Erythroblast (primary cell): ENCODE measurements around the gene H2BK1.

Experiments
- DNase-seq, 2 experiments: peaks; one replicate each; lab custom pipeline; 2025; lab: John Stamatoyannopoulos, UW
- GATA1 ChIP-seq: IDR thresholded peaks from 2 replicates; pipeline ENCODE4 v1.6.1; 2011; ENCODE audit warnings: low read depth, mild to moderate bottlenecking, control low read depth, low read length, moderate library complexity
- POLR2A ChIP-seq: IDR thresholded peaks from 2 replicates; pipeline ENCODE4 v1.6.1; 2011; ENCODE audit warnings: mild to moderate bottlenecking, low read length

The H2BK1 gene

GRCh38 chr7:151194188-151194587, 16.1 kb downstream of the H2BK1 start:
- DNase-seq: no peak
- TF ChIP-seq POLR2A (no peak), GATA1 (no peak)

DNA sequence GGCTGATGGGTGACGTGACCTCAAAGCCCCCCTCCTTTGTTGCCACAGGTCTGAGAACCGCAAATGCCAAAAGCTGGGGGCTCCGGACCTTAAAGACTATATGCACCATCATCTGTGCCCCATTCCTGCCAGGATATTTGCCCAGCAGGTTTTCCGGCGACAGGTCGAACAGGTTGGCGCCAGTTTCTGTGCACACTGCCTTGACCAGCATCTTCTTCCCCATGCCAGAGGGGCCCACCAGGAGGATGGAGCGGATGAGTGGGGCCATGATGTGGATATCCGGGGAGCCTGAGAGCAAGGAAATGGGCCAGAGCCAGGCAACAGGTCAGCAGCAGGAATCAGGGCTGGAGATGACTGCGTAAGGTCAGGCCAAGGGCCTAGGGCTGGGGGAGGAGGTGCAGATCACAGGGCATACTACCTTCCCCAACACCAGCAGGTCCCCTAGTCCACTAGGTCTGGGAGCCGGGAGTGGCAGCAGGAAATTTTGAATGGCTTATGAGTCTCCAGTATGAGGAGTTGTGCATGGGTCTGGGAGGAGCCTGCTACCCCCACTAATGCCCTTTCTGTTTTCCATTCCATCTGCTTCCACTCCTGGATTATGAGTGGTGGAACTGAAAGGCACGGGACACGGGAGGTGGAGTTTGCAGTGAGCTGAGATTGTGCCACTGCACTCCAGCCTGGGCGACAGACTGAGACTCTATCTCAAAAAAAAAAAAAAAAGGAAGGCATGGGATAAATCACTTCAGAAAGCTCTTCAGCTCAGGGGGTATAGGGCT, 16.9 kb downstream of the H2BK1 start:
- TF ChIP-seq POLR2A: no peak
- no peak for TF ChIP-seq GATA1
- DNase-seq: no peak

- no peak for DNase-seq
- TF ChIP-seq GATA1: no peak
- no peak for TF ChIP-seq POLR2A
These were observed 18.2 kb downstream of the H2BK1 start for GRCh38 chr7:151192002-151192539.

DNA sequence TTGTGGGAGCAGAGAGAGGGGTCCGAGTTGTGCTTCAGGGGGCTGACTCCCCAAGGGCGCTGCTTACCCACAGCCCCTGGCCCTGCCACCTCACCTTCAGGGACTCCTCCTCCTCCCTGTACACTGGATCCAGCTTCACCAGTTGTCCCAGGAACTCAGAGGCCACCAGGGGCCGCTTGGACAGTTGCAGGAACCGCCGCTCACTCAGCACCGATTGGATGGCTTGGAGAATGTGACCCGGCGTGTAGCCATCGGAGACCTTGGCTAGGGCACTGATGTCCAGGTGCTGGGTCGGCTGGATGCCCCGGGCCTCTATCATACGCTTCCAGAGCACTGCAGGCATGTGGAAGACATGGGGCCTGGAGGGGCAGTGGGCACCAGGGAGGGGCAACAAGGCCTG, 18.7 kb downstream of the H2BK1 start:
- TF ChIP-seq GATA1 (no peak), POLR2A (no peak)
- DNase-seq: no peak

DNA sequence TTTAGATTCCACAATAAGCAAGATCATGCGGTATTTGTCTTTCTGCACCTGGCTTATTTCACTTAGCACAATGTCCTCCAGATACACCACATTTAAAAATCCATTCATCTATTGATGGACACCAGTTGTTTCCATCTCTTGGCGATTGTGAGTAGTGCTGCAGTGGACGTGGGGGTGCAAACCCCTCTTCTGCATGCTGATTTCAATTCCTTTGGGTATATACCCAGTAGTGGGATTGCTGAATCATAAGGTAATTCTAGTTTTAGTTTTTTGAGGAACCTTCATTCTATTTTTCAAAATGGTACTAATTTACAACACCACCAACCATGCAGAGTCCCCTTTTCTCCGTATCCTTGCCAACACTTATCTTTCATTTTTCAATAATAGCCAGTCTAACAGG, 21.2 kb downstream of the H2BK1 start:
- DNase-seq: no peak
- TF ChIP-seq POLR2A (no peak), GATA1 (no peak)

- no peak for DNase-seq
- TF ChIP-seq POLR2A: no peak
- TF ChIP-seq GATA1: no peak
These were observed 22.1 kb downstream of the H2BK1 start for GRCh38 chr7:151188252-151188542.

DNA sequence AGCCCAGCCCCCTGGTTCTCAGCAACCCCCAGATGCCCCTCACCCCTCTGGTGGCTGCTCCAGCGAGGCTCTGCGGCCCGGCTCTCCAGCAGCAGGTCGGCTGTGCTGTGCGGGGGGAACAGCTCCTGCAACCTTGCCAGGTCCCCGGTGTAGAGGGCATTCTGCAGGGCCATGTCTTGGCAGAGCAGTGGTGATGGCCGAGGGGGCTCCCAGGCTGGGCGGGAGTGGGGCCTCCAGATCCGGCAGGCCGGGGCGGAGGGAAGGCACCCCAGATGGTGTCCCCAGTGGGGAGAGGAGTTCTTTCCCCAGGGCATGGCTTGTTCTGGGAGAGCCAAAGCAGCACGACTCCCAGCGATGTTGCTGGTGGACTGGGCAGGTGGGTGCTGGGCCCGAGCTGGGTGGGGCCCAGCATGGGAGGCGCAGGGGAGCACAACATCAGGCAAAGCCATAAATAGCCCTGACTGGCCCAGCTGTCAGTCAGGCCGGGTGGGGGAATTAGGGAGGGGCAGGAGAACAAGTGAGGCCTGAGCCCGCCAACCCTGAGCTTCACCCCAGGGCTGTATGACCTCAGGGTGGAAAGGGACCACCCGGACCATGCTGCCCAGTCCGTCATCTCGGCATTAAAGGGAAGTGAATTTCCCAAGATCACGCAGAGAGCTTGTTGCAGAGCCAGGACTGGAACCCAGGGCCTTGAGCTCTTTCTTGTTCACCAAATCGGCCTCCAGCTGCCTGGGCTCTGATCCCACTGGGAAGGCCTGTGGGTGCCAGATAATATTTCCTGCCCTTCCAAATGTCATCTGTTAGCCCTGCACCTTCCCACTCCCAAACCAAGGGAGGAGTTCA, 22.7 kb downstream of the H2BK1 start:
- TF ChIP-seq GATA1: no peak
- no peak for TF ChIP-seq POLR2A

DNA sequence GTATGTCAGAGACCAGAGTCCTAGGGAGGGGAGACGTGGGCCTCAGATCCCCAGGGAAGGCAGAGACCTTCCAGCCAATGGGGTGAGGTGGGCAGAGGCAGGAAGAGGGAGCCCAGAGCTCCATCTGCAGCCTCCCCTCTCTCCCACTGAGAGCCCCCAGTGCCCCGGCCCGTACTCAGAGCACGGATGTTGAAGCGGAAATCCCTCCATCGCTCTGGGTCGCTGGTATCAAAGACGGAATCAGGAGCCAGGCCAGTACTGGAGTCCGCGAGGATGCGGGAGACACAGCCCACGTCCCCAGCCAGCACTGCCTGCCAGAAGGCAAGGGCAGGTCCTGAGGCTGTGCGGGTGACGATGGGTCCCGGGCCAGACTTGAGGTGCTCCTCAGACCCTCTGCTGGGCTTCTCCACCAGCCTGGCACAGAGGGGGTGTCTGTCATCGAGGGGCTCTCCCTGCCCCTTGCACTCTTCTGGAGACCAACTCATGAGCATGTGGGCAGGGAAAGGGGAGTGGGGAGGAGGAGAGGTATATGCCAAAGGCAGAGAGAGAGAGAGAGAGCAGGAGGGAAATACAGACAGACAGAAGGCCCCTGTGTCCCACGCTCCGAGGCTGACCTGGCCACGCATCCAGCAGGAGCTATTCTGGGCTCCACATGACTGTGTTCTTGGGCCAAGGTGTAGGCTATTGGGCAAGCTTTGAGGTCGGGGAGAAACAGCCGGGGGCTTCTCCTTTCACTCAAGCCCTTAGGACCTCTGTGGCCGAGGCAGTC, 23.5 kb downstream of the H2BK1 start, which contains the start of gene ASB10:
Gene ASB10 (minus strand): TSS at position 611 of the 769 bp plus-strand sequence. CDS start 120 bp downstream, at position 491.
- TF ChIP-seq POLR2A: no peak
- TF ChIP-seq GATA1: no peak
- DNase-seq: no peak

More for the DNA sequence above, 22.7 kb downstream of the H2BK1 start:
- no peak for DNase-seq

- no peak for DNase-seq
- no peak for TF ChIP-seq POLR2A
- TF ChIP-seq GATA1: no peak
These were observed 24.3 kb downstream of the H2BK1 start for GRCh38 chr7:151185762-151186639.

- no peak for DNase-seq
These were observed 29.3 kb downstream of the H2BK1 start for GRCh38 chr7:151181011-151181431.

GRCh38 chr7:151179946-151180345, 30.3 kb downstream of the H2BK1 start:
- TF ChIP-seq POLR2A (no peak), GATA1 (no peak)
- DNase-seq: no peak

More at GRCh38 chr7:151181011-151181431, 29.3 kb downstream of the H2BK1 start:
- TF ChIP-seq POLR2A (no peak), GATA1 (no peak)

DNA sequence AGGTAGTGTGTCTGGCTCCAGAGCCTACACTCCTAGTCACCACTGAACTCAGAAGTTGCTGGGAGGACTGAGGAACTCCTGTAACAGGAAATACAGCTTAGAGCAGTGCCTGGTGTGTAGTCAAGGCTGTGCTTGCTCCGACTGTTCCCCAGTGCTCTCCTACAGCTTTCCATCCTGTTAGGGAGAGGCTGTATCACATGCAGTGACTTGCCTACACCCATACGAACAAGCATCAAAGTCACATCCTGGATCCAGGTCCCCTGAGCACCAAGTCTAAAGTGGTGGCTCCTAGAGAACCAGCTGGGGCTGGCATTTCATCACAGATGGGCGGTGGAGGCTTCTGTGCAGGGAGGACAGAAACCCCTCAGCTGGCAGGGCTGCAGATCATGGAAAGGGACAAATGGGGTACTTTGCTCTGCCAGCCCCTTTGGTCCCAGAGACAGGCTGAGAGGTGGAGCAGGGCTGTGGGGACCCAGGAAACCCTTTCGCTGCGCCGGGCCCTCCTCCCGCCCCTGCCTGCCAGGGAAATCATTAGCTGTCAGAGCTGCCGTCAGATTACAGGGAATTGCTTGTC, 30.9 kb downstream of the H2BK1 start:
- DNase-seq: no peak
- TF ChIP-seq GATA1 (no peak), POLR2A (no peak)

- no peak for TF ChIP-seq GATA1
- no peak for TF ChIP-seq POLR2A
- DNase-seq: no peak
These were observed 31.5 kb downstream of the H2BK1 start for GRCh38 chr7:151178831-151179230.
